HG02763 (cell line): ENCODE results near the gene ARHGEF40.
"Not testable (repeated sequence)": the region's sequence is repeated elsewhere in the genome, so short reads cannot be mapped to it uniquely, and the experiment has no call there.

Source experiments
- ATAC-seq: cut with Tn5 transposase; IDR thresholded peaks from one replicate; pipeline ENCODE4 v1.9.1; 2021; ENCODE audit warnings: mild to moderate bottlenecking, moderate library complexity; ENCODE audit not compliant: unreplicated experiment

The ARHGEF40 gene

DNA sequence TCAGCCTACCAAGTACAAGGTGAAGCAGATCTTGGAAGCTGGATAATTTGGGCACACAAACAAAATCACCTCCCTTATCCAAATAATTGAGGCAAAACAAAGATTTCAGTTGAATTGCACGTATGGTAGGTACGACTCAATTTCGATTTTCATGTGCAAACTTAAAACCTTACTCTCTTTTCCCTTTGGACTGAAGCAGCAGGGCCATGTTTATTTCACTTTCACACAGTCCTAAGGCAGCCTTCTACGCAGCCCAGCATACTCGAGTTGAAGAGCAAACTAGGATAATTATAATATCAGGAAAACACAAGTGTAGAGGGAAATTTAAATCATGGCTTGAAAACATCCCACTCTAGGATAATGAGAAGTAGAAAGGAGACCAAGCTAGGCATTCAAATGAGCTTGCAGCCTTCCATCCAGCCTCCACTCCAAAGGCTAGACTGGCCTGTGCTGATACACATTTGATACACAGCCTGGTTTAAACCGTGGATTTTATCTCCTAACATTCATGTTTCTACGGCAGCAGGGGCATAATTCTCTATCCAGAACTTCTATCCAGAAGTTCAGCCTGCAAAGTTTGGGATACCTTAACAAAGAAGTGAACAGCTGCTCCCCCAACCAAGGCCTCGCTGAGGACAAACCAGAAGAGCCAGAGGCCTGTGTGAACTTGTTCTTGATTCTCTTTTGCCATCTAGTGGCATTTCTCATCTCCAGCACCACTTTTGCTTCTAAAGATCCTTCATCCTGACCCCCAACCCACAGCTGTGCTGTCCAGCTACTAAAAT lies 30.3 kb upstream of the ARHGEF40 start:
- no peak for ATAC-seq

DNA sequence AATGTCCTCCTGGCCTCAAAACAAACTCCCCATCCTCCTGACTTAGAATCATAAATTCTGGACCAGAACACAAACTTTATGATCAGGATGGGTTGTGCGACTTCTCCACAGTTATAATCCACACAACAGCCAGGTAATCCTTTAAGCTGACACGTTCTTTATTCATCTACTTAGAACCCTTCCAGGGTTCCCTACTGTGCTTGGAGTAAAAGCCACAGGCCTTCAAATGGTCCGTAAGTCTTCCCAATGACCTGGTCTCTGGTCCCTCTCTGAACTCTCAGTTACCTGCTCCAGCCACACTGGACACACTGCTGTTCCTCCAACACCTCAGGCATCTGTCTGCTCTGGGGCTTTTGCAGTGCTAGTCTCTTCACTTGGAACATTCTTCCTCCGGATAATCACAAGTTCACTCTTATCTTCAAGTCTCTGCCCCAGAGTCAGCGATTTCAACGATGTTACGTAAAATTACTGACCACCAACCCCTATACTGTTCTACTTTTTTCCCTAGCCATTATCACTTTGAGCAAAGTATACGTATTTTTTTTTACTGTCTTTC lies 29.7 kb upstream of the ARHGEF40 start:
- no peak for ATAC-seq

DNA sequence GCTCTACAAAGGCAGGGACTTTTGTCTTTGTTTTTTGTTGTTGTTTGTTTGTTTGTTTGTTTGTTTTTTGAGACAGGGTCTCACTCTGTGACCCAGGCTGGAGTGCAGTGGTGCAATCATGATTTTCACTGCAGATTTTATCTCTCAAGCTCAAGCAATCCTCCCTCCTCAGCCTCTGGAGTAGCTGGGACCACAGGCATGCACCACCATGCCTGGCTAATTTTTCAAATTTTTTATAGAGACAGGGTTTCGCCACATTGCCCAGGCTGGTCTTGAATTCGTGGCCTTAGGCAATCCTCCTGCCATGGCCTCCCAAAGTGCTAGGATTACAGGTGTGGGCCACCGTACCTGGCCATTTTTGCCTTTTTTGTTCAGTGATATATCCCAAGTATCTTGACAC lies 29.2 kb upstream of the ARHGEF40 start:
- ATAC-seq, result not testable (repeated sequence)

DNA sequence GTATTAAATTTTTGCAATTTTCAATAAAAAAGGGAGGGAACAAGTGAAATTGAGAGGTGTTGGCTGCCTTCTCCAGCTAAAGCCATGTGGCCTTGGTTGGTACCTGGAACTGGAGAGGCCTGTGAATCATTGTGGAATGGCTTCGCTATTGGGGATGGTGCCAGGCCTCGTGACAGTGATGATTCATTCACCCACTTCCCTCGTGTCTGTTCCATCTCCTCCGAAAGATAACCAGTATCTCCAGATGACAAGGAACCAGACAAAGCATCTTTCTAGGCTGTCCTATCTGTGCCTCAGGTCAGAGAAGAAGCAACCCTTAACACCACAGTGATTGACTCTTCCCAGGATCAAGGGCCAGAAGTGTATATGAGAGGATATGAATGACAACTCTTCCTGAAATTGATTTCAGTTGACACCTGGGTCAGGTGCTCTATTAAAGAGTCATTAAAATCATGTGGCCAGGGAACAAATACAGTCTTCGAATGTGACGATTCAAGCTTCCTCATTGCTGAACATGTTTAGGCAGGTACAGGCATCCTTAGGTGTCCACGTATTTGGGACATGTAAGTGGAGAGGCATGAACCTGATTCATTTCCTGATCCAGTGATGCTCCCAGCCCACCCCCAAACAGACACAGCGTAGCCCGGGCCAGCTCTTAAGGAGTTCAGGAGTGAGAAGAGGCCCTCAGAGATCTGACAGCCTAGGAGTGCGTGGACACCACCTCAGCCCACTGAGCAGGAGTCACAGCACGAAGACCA lies 28.2 kb upstream of the ARHGEF40 start, which contains the start of gene RNASE7:
TSS of gene RNASE7 (plus strand) at position 687 of the 758 bp plus-strand sequence. CDS start 631 bp downstream, outside the sequence.
- ATAC-seq, result no peak

DNA sequence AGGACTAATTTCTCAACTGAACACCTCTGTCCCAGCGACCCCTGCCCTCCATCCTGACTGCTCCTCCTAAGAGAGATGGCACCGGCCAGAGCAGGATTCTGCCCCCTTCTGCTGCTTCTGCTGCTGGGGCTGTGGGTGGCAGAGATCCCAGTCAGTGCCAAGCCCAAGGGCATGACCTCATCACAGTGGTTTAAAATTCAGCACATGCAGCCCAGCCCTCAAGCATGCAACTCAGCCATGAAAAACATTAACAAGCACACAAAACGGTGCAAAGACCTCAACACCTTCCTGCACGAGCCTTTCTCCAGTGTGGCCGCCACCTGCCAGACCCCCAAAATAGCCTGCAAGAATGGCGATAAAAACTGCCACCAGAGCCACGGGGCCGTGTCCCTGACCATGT lies 27.2 kb upstream of the ARHGEF40 start:
- ATAC-seq, result no peak

DNA sequence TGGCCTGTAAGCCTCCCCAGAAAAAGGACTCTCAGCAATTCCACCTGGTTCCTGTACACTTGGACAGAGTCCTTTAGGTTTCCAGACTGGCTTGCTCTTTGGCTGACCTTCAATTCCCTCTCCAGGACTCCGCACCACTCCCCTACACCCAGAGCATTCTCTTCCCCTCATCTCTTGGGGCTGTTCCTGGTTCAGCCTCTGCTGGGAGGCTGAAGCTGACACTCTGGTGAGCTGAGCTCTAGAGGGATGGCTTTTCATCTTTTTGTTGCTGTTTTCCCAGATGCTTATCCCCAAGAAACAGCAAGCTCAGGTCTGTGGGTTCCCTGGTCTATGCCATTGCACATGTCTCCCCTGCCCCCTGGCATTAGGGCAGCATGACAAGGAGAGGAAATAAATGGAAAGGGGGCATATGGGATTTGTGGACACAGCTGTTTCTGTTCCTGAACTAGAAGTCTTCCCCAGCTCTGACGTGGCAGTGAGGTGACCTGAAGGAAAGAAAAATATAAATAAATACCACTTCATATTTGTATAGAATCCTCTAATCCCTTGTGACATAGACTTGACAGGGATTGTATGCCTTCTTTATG lies 26.6 kb upstream of the ARHGEF40 start:
- no peak for ATAC-seq

DNA sequence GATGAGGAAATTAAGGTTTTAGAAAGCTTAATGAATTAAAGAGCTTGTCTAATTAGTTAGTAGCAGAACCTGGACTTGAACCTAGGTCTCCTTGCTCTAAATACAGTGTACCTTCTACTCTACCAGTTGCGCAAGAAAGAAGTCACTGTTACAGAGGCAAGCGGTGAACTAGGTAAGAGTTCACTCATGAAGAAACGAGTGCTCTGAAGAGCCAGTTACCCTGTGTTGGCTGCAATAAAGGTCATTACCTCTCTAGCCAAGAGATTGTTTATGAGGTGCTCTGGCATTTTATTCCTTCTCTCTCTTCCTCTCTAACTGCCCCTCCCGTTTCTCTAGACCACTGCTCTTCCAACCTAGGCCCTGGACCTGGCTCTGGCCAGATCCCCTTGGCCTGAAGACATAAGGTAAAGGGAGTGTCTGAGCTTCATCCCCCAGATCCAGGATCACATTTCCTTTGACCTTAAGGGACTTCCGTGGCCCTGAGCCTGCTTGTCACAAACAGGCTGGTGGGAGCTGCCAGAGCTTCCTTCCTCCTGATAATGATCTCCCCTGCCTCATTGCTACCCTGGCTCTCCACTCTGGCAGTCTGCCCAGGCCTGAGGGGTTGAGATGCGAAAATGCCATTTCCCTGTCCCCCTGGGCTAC lies 26.0 kb upstream of the ARHGEF40 start:
- no peak for ATAC-seq

DNA sequence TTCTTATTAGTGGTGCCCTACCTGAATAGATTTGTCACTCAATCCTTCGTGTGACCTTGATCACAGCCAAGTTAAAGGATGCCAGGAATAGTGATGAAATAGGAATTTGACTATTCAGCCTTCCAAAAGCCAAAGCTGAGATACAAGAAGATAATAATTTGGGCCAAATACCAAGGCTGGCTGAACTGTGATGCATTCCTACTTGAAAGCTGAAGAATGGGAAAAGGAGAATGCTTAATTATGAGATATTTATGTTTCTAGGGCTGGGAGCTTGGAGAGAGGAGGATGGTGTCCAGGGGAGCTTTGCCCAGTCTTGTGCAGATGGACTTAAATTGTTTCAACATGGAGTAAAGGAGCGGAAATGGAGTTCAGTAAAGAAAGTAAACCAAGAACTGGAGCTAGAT lies 22.7 kb upstream of the ARHGEF40 start:
- no peak for ATAC-seq

DNA sequence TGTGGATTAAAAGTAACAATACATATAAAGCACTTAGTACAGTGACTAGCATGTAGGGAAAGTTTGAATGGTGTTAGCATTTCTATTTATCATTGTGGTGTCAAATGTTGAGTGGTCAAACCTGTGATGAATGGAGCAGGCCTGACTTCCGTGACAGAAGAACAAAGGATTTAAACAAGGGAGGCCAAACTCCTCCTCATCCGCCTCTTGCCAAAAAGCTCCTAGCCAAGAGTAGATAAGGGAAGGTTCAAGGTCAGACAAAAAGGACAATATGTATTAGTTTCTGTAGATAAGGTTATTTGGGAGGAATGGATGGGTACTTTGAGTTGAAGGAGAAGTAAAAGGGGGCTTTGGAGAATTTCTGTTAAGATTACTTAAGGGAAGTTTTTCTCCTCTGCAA lies 21.5 kb upstream of the ARHGEF40 start:
- ATAC-seq, result no peak

DNA sequence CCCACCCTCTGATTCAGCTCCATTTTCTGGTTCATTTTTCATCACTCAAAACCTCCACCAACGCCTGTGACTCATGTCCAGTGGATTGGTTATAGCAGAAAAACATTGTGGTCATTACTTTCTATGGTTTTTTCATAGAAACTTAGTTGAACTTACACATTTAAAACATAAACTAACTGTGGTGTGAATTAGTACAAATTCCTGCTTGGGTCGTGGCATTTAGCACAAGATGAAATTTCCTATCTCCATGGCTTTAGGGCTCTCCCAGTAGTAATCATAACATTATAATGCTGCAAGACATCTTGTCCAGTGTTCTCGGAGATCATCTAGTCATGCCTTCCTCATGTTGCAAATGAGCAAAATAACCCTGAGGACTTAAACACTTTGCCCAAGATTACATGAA lies 20.8 kb upstream of the ARHGEF40 start:
- no peak for ATAC-seq

DNA sequence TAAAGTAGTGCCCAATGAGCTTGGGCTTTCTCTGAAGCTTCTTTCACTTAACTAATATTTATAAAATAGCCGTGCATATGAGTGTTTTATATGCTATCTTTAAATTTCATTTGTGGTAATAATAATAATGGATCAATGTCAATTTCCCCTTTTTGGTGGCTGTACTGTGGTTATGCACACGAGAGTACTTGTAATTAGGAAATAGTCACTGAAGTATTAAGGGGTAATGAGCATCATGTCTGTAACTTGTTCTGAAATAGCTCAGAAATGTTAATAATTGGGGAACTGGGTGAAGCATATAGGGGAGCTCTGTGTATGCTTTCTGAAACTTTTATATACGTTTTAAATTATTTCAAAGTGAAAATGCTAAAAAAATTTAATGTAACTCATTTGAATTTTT lies 19.5 kb upstream of the ARHGEF40 start:
- ATAC-seq, result no peak

DNA sequence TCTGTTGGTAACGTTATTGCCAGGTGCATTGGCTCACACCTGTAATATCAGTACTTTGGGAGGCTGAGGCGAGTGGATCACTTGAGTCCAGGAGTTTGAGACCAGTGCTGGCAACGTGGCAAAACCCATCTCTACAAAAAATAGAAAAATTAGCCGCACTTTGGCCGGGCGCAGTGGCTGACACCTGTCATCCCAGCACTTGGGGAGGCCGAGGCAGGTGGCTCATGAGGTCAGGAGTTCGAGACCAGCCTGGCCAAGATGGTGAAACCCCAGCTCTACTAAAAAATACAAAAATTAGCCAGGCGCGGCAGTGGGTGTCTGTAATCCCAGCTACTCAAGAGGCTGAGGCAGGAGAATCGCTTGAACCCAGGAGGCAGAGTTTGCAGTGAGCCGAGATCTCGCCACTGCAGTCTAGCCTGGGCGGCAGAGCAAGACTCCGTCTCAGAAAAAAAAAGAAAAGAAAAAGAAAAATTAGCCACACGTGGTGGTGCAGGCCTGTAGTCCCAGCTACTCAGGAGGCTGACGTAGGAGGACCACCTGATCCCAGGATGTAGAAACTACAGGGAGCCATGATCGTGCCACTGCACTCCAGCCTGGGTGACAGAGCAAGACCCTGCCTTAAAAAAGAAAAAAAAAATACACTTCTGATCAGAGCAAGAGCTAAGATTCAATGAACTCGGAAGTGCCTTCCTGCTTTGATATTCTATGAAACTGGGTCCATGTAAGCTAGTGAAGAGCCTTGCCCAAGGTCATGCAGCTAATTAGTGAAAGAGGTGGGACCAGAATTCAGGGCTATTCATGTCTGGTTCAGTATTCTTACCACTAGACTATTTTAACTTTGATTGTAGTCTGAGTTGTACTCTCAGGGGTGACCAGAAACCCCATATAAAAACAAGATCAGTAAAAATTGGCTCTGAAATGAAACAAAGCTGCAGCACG lies 16.7 kb upstream of the ARHGEF40 start:
- ATAC-seq, result no peak

DNA sequence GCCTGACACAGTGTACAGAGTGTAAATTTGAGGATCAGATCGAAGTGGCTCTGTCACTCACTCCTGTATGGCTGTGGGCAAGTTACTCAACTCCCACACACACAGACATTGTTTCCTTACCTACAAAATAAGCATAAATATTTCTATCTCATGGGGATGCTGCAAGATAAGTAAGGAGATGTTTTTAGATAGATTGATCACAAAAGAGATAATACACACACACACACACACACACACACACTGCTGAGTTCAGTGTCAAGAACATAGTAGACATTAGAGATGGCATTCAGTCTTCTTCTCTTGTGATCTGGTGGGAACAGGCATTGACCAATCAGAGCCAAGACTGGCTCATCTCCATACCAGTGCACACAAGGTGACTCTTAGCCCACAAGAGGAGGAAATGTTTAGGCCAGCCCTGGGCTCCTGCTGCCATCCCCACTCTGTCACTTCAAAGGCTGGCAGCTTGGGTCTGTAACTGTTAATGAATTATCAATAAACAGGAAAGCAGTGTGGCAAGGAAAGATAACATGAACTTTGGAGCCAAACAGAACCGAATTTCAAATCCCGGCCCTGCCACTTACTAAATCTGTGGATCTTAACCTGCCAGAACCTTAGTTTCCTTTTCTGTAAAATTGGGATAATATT lies 15.9 kb upstream of the ARHGEF40 start:
- ATAC-seq, result no peak

DNA sequence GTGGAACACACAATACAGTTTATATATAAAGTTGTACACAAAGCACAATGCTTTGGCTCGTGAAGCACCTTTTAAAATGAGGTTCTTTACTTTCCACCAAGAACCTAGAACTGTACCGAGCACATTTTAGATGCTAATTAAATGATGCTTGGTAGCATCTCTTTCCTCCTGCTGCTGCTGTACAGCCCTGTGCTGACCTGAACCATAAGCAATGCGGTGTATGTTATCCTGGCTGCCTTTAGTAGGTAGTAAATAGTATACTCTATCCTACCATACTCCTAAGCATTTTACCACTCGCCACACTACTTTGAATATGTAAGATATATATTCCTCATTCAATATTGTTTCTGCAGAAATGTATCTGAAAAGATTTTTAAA lies 15.3 kb upstream of the ARHGEF40 start:
- ATAC-seq, result no peak

DNA sequence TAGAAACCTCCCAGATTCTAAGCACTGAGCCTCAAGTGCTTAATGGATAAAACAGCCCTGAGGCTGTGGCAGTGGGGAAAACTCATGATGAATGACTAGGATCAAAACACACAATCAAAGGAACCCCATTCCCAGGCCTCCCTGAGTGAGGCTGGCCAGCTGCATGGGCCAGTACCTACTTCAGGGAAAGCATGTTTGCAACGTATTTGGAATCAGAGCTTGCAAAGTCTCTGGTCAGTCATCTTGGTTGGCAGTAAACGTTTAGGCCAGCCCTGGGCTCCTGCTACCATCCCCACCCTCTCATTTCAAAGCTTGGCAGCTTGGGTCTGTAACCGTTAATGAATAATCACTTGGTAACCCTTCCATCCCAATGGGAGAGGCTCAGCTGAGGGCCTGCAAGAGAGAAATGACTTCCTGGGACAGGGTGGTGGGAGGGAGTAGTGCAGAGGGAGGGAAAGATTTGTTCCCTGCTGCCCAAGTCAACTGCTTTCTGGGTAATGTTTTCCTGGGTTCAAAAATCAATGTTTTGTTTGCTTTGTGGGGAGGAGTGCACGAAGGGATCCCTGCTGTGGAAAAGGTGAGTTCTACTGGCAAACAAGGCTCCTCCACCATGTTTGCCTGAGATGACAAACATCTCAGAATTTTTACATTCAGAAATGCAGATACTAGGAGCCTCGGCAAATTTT lies 14.5 kb upstream of the ARHGEF40 start:
- ATAC-seq, result no peak

DNA sequence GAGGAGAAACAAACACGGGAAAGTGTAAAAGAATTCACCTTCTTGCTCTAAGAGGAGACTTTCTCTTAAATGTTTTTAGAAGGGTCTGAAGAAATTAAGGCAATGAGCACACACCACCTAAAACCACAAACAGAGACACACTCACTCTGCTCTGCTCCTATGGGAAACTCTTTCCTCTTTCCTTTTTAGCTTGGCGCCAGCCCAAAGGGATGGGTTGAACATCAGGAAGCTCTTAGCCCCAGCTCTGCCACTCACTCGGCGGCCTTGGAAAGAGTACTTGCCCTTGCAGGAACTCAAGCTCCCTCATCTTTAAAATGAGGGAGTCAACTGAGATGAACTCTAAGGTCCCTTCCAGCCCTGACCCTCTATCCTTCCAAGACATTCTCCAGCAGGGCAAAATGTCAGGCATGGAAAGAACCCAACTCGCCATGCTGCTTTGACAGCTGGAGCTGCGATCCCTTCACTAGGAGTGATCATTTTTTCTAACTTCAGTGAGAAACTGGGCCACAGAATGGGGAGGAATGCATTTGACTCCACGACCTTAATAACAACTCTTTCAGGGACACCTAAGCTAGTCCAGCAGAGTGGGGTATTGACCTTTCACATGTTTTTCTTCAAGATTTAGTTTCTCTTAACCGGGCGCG lies 13.5 kb upstream of the ARHGEF40 start:
- ATAC-seq, result no peak

DNA sequence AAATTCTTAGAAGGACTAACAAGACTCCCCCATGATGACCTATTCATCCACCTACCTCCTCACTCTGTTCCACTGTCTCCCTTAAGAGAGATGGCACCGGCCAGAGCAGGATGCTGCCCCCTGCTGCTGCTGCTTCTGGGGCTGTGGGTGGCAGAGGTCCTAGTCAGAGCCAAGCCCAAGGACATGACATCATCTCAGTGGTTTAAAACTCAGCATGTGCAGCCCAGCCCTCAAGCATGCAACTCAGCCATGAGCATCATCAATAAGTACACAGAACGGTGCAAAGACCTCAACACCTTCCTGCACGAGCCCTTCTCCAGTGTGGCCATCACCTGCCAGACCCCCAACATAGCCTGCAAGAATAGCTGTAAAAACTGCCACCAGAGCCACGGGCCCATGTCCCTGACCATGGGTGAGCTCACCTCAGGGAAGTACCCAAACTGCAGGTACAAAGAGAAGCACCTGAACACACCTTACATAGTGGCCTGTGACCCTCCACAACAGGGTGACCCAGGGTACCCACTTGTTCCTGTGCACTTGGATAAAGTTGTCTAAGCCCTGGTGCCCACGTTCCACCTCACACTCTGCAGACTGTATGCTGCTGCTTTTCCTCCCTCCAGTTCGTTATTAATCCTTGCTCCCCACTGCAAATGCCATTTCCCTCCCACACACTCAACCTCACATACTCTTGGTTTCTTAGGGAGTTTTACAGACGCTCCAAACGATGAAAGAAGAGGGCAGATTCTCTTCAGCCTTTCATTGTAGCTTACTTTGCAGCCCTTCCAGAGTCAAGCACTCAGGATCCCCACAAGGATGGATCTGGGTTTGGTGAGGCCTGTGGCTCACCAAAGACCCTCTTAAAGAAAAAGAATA lies 12.1 kb upstream of the ARHGEF40 start, which contains the start of gene RNASE8:
TSS of gene RNASE8 (plus strand) at position 20 of the 873 bp plus-strand sequence. CDS start at position 91, 71 bp downstream.
- no peak for ATAC-seq
